AG10803 (cell line): Measurements from ENCODE around the gene TBCB.

ENCODE experiments used
- DNase-seq: peaks from one replicate; pipeline ENCODE4 v3.0.0; 2010; ENCODE audit warnings: low read depth
- H3K4me3 ChIP-seq: 2 replicates; pipeline ENCODE4 v1.5.1; 2011; ENCODE audit warnings: mild to moderate bottlenecking, low read length, control low read depth
- TF ChIP-seq, protein P1 (sequence below): conservative IDR thresholded peaks from 2 replicates; pipeline ENCODE4 v1.5.1; 2011; ENCODE audit warnings: mild to moderate bottlenecking, low read length, control low read depth, inconsistent platforms

TBCB gene

GRCh38 chr19:36111200-36111539, 4.1 kb upstream of the TBCB start:
- TF ChIP-seq, protein P1, sequence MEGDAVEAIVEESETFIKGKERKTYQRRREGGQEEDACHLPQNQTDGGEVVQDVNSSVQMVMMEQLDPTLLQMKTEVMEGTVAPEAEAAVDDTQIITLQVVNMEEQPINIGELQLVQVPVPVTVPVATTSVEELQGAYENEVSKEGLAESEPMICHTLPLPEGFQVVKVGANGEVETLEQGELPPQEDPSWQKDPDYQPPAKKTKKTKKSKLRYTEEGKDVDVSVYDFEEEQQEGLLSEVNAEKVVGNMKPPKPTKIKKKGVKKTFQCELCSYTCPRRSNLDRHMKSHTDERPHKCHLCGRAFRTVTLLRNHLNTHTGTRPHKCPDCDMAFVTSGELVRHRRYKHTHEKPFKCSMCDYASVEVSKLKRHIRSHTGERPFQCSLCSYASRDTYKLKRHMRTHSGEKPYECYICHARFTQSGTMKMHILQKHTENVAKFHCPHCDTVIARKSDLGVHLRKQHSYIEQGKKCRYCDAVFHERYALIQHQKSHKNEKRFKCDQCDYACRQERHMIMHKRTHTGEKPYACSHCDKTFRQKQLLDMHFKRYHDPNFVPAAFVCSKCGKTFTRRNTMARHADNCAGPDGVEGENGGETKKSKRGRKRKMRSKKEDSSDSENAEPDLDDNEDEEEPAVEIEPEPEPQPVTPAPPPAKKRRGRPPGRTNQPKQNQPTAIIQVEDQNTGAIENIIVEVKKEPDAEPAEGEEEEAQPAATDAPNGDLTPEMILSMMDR: no peak
- no peak overlapping the region for H3K4me3 ChIP-seq

DNA sequence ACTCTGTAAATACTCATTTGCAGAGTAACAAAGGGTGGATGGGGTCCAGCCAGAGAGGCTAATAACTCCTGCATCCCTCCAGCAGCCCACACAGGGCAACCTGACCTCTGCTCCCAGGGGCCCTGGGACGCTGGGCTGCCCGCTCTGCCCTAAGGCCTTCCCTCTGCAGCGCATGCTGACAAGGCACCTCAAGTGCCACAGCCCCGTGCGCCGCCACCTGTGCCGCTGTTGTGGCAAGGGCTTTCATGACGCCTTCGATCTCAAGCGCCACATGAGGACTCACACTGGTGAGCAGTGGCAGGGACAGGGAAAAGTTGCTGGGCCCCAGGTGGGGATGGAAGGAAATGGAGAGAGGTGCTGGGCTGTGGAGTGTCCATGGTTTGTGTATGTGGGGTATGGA, 2.6 kb upstream of the TBCB start:
- TF ChIP-seq, protein P1: no peak
- DNase-seq: no peak

More at GRCh38 chr19:36111200-36111539, 4.1 kb upstream of the TBCB start:
- DNase-seq: no peak

DNA sequence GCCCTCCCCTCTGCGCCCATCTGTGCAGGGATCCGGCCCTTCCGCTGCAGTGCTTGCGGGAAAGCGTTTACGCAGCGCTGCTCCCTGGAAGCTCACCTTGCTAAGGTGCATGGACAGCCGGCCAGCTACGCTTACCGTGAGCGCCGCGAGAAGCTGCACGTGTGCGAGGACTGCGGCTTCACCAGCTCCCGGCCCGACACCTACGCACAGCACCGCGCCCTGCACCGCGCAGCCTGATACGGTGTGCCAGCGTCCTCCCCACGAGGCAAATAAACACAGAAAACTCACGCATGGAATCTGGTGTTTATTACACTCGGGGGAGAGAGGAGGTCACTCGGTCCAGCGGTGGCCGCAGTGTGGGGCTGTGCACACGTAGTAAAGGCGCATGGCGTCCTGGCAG, 1.8 kb upstream of the TBCB start:
- TF ChIP-seq, protein P1: no peak
- H3K4me3 ChIP-seq: peak overlapping the region; percentile 97
- DNase-seq: no peak

More for the DNA sequence above, 2.6 kb upstream of the TBCB start:
- H3K4me3 ChIP-seq: no peak overlapping the region

DNA sequence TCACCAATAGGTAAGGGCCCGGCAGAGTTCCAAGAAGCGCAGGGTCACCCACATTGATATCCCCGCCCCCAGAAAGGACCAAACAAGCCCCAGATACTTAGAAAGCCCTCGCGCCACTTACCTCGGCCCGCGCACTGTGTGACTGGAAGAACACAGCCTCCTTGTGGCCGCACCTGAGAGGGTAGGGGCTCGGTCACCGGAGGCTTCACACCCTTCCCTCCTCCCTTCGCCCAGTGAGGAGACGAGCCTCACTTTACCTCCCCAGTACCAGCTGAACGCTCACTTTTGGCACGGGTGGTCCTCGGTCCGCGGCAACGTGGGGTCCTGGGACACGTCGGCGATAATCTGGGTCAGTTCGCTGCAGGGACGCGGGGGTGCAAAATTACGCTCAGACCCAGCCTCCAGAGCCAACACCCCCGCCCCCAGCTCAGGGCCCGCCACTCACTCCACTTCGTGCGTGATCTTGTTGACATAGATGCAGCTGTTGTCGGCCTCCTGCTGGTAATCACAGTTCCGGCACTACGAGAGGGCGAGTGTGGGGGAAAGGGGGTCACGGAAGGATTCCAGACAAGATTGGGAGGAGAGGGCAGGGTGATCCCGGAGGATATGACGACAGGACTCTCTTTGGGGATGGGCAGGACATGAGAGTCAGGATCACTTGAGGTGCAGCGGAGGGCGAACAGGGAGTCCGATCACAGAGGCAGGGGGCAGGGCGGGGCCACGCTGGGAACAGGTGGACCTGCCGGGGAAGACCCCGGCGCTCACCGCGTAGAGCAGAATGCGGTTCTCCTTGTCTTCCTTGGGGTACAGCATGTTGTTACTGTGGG, 1.2 kb upstream of the TBCB start:
- peak overlapping the region; percentile 97 for H3K4me3 ChIP-seq
- peak; percentile 38 for DNase-seq
- TF ChIP-seq, protein P1: peak; percentile 30

DNA sequence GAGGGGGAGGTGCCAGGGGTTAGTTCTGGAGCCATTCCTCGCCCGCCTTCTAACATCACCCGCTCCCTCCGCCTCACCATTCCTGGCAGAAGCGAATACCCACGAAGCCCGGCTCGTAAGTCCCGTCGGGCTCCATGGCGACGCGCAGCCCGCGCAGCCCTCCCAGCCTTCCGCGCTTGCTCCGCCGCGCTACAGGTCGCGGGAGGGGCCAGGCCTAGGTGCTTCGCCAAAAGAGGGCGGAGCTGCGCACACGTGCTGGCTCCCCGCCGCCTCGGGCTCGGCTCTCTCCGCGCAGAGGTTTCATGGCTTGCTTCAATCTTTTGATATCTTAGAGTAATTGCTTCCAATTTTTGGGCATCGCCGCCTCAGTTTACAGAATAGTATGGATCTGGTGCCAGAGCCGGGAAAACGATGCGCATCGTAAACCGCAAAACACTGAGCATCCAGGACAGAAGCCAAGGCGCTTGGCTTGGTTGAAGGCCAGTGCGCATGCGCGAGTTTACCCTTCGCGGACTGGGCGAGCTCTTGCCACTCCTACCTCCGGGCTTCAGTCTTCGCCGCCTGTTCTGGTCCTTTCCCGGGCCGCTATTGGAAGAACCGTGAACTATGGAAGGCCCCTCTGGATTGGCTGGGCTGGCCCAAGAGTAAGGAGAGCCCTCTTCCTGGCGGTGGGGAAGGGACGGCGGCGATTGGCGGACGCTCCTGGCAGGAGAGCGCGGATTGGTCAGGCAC, 381 bp upstream of the TBCB start, which contains the start of gene POLR2I:
Gene POLR2I (minus strand): TSS at position 155 of the 732 bp plus-strand sequence. CDS start 19 bp downstream, at position 136.
- DNase-seq: peak; percentile 100
- TF ChIP-seq, protein P1: no peak
- peak within 1 kb of the TSS; percentile 97 for H3K4me3 ChIP-seq

GRCh38 chr19:36116344-36116637, 1.0 kb downstream of the TBCB start:
- TF ChIP-seq, protein P1: no peak
- no peak for DNase-seq
- peak overlapping the region; percentile 82 for H3K4me3 ChIP-seq
